ENCODE measurements around the gene FOSL2.

FOSL2 gene

GRCh38 chr2:28435241-28435640, 42.6 kb downstream of the FOSL2 start:
- no peak for DNase-seq

- DNase-seq = no peak
Observed at GRCh38 chr2:28435814-28436351, 43.2 kb downstream of the FOSL2 start.

- no peak for DNase-seq
Observed at GRCh38 chr2:28436525-28437051, 43.9 kb downstream of the FOSL2 start.

GRCh38 chr2:28437149-28437835, 44.6 kb downstream of the FOSL2 start:
- no peak for DNase-seq

GRCh38 chr2:28437918-28438317, 45.3 kb downstream of the FOSL2 start:
- DNase-seq = no peak

GRCh38 chr2:28438532-28439063, 45.9 kb downstream of the FOSL2 start:
- no peak for DNase-seq

GRCh38 chr2:28439127-28439526, 46.5 kb downstream of the FOSL2 start:
- DNase-seq = no peak

GRCh38 chr2:28439763-28440162, 47.1 kb downstream of the FOSL2 start:
- DNase-seq = no peak

GRCh38 chr2:28442328-28442727, 49.7 kb downstream of the FOSL2 start:
- no peak for DNase-seq

GRCh38 chr2:28444956-28445355, 52.3 kb downstream of the FOSL2 start:
- no peak for DNase-seq

- DNase-seq = no peak
Observed at GRCh38 chr2:28445448-28446258, 53.0 kb downstream of the FOSL2 start.

GRCh38 chr2:28446531-28446930, 53.9 kb downstream of the FOSL2 start:
- DNase-seq = no peak

- DNase-seq = no peak
Observed at GRCh38 chr2:28447086-28447485, 54.4 kb downstream of the FOSL2 start.

- no peak for DNase-seq
Observed at GRCh38 chr2:28447943-28448792, 55.5 kb downstream of the FOSL2 start.

- DNase-seq = no peak
Observed at GRCh38 chr2:28448793-28449100, 56.1 kb downstream of the FOSL2 start.

GRCh38 chr2:28449126-28449487, 56.4 kb downstream of the FOSL2 start:
- no peak for DNase-seq

- DNase-seq = no peak
Observed at GRCh38 chr2:28449488-28450395, 57.1 kb downstream of the FOSL2 start.

GRCh38 chr2:28450901-28451565, 58.4 kb downstream of the FOSL2 start:
- DNase-seq = no peak

GRCh38 chr2:28451793-28452533, 59.3 kb downstream of the FOSL2 start:
- DNase-seq = no peak

- peak; percentile 26 for DNase-seq
Observed at GRCh38 chr2:28452534-28453081, 60.0 kb downstream of the FOSL2 start.
